Liver (tissue), 9 donors: ENCODE results near the gene PTPRD. TPM values are rescaled to one million over a fixed set of nuclear protein-coding genes. Genes with fewer than 3 reads are reported as not detected.

Experiments
- DNase-seq: peaks from one replicate; pipeline ENCODE4 v3.0.0-alpha.2; 2017; ENCODE audit warnings: low spot score
- H3K27ac ChIP-seq, 2 donors: one replicate each; pipeline ENCODE4 v1.7.0; 2013; ENCODE audit warnings: inconsistent platforms in 2 of 2, low read length in 2 of 2, control low read depth in 1 of 2, low read depth in 1 of 2, mild to moderate bottlenecking in 1 of 2
- H3K27me3 ChIP-seq, 4 donors: one replicate each; pipeline versions ENCODE4 v1.6.1 to v1.7.0; 2013; ENCODE audit warnings: low read length in 3 of 4, inconsistent platforms in 1 of 4, mild to moderate bottlenecking in 1 of 4, moderate library complexity in 1 of 4; ENCODE audit not compliant: control insufficient read depth in 4 of 4, insufficient read depth in 4 of 4
- H3K36me3 ChIP-seq, 4 donors: one replicate each; pipeline versions ENCODE4 v1.6.1 to v1.7.0; 2013; ENCODE audit warnings: low read length in 3 of 4, mild to moderate bottlenecking in 3 of 4, low read depth in 1 of 4, moderate library complexity in 1 of 4; ENCODE audit not compliant: control insufficient read depth in 4 of 4, insufficient read depth in 3 of 4
- H3K4me1 ChIP-seq, 4 donors: one replicate each; pipeline versions ENCODE4 v1.6.1 to v1.7.0; 2013; ENCODE audit warnings: low read length in 3 of 4, mild to moderate bottlenecking in 3 of 4, moderate library complexity in 1 of 4; ENCODE audit not compliant: control insufficient read depth in 4 of 4, insufficient read depth in 4 of 4
- H3K4me3 ChIP-seq, 3 donors: one replicate each; pipeline versions ENCODE4 v1.6.1 to v1.7.0; 2013; ENCODE audit warnings: low read length in 3 of 3, control low read depth in 1 of 3, low read depth in 1 of 3, mild to moderate bottlenecking in 1 of 3
- H3K9ac ChIP-seq, 2 donors: one replicate each; pipeline ENCODE4 v1.7.0; 2013; ENCODE audit warnings: low read length in 2 of 2, mild to moderate bottlenecking in 2 of 2, moderate library complexity in 2 of 2, control low read depth in 1 of 2, low read depth in 1 of 2
- H3K9me3 ChIP-seq, 4 donors: one replicate each; pipeline versions ENCODE4 v1.6.1 to v1.7.0; 2013; ENCODE audit warnings: low read length in 3 of 4; ENCODE audit not compliant: control insufficient read depth in 4 of 4
- CTCF ChIP-seq: fragments of 150-350 bp; IDR thresholded peaks from 2 replicates; pipeline ENCODE4 v1.5.1; 2017; ENCODE audit warnings: improper control_type of control experiment, low read depth, low read length; ENCODE audit not compliant: missing input control
- FOXA1 ChIP-seq: IDR thresholded peaks from 2 replicates; pipeline ENCODE4 v1.6.1; 2016; ENCODE audit warnings: antibody characterized with exemption
- FOXA2 ChIP-seq: IDR thresholded peaks from 2 replicates; pipeline ENCODE4 v1.6.1; 2016; ENCODE audit warnings: antibody characterized with exemption
- GABPA ChIP-seq, 2 donors: IDR thresholded peaks in 1 of 2; conservative IDR thresholded peaks in 1 of 2; 2 replicates each; pipeline ENCODE4 v1.6.1; 2016; ENCODE audit warnings: antibody characterized with exemption in 2 of 2, mild to moderate bottlenecking in 1 of 2, moderate library complexity in 1 of 2
- HNF4G ChIP-seq: IDR thresholded peaks from 2 replicates; pipeline ENCODE4 v1.6.1; 2016; ENCODE audit warnings: antibody characterized with exemption
- NR2F2 ChIP-seq: IDR thresholded peaks from 2 replicates; pipeline ENCODE4 v1.6.1; 2016; ENCODE audit warnings: antibody characterized with exemption
- RAD21 ChIP-seq, 2 donors: IDR thresholded peaks; 2 replicates each; pipeline ENCODE4 v1.6.1; 2016; ENCODE audit warnings: antibody characterized with exemption in 2 of 2, mild to moderate bottlenecking in 2 of 2
- SP1 ChIP-seq: IDR thresholded peaks from 2 replicates; pipeline ENCODE4 v1.6.1; 2018; ENCODE audit warnings: antibody characterized with exemption, mild to moderate bottlenecking
- TAF1 ChIP-seq: conservative IDR thresholded peaks from 2 replicates; pipeline ENCODE4 v1.6.1; 2016; ENCODE audit warnings: antibody characterized with exemption, mild to moderate bottlenecking
- YY1 ChIP-seq: IDR thresholded peaks from 2 replicates; pipeline ENCODE4 v1.6.1; 2016; ENCODE audit warnings: antibody characterized with exemption, mild to moderate bottlenecking
- WGBS: extraction: QIAGEN DNeasy Blood & Tissue Kit; methylation state at CpG from one replicate; pipeline ENCODE4 v1.1.7; 2013; 5-methylcytosine and 5-hydroxymethylcytosine counted together
- polyA plus RNA-seq, 2 donors: library from polyadenylated mRNA; stranded (reverse) in 1 of 2; unstranded in 1 of 2; fragments of 200-250 nt in 1 of 2; fragments of >200 nt in 1 of 2; fragmentation: Nextera tagmentation in 1 of 2; extraction: Ambion mirVana in 1 of 2; gene quantifications; one replicate each; pipeline versions ENCODE4 v1.2.1 to v1.2.3, GENCODE V29; 2013 to 2015
- total RNA-seq, 2 donors: library from RNA; depleted of rRNA; stranded (reverse); fragments of >200 nt; gene quantifications; one replicate each; pipeline ENCODE4 v1.2.3, GENCODE V29; 2014
- TF ChIP-seq, protein P1 (sequence below): IDR thresholded peaks from 2 replicates; pipeline ENCODE4 v1.6.1; 2016; ENCODE audit warnings: antibody characterized with exemption
- TF ChIP-seq, protein P2 (sequence below): IDR thresholded peaks from 2 replicates; pipeline ENCODE4 v1.6.1; 2016; ENCODE audit warnings: antibody characterized with exemption, mild to moderate bottlenecking
- TF ChIP-seq, protein P3 (sequence below): IDR thresholded peaks from 2 replicates; pipeline ENCODE4 v1.6.1; 2016; ENCODE audit warnings: antibody characterized with exemption
- donor health status: healthy.
- donor health status: healthy.
- donor health status: healthy.
- donor health status: healthy.
- donor health status: healthy.

PTPRD gene
- total and polyA plus RNA-seq, 4 donors, result 0.78 to 34.2 (median 4.7) TPM

DNA sequence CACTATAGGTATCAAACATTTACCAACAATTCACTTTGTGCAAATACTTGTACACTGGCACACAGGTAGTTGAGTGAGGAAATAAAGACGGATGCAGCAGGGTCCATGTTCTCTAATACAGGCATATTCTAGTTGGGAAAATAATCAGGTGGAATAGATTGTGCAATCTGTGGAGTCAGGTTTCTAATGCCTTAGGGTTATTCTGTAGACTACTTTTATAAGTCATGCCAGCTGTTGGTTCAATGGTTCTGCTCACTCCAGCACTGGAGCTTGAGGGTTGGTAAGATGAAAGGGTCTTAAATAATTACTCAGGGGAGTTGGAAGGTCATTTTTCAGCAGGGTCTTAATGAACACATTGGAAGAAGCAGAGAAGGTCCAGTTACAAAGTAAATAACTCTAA lies 2123.0 kb downstream of the PTPRD start (continued):
- TF ChIP-seq, protein P1, sequence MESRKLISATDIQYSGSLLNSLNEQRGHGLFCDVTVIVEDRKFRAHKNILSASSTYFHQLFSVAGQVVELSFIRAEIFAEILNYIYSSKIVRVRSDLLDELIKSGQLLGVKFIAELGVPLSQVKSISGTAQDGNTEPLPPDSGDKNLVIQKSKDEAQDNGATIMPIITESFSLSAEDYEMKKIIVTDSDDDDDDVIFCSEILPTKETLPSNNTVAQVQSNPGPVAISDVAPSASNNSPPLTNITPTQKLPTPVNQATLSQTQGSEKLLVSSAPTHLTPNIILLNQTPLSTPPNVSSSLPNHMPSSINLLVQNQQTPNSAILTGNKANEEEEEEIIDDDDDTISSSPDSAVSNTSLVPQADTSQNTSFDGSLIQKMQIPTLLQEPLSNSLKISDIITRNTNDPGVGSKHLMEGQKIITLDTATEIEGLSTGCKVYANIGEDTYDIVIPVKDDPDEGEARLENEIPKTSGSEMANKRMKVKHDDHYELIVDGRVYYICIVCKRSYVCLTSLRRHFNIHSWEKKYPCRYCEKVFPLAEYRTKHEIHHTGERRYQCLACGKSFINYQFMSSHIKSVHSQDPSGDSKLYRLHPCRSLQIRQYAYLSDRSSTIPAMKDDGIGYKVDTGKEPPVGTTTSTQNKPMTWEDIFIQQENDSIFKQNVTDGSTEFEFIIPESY, result no peak
- no peak for TF ChIP-seq FOXA2

DNA sequence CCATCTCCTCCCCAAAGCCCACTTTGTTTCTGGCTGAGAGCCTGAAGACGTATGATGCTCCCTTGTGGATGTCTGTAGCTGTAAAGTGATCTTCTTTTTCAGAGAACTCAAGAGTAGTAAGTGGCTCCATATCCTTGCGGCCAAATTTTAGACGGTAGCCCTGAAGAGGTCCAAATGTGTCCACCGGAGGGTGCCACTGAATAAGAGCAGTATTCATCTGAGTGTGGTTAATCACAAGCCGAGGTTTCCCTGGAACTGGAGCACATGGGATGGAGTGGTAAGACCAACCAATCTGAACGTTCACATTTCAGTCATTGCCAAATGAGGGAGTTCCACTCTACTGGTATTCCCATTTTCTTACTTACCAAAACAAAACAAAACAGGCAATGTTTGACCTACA lies 2126.7 kb downstream of the PTPRD start:
- H3K4me3 ChIP-seq, result no peak overlapping the region
- no peaks in the 10 kb centered on the region for H3K4me1 ChIP-seq
- no peaks in the 10 kb centered on the region for H3K27me3 ChIP-seq
- peaks cover 0 to 2% (median 1%) of the 10 kb centered on the region in 4 donors for H3K36me3 ChIP-seq
- WGBS, result 54% methylated on average over 6 of the region's 6 CpGs
- H3K9me3 ChIP-seq, result no peaks in the 10 kb centered on the region
- H3K9ac ChIP-seq, result no peak overlapping the region
- H3K27ac ChIP-seq, result no peak overlapping the region
- TF ChIP-seq CTCF, result peak; percentile 53
- no peak for TF ChIP-seq HNF4G
- peak; percentile 86 to 87 for TF ChIP-seq RAD21 (IDR thresholded peaks at IDR 0.05)
- no peak for DNase-seq

- no peak overlapping the region for H3K9ac ChIP-seq
- DNase-seq, result no peak
- H3K4me1 ChIP-seq, result no peaks in the 10 kb centered on the region
- no peaks in the 10 kb centered on the region for H3K9me3 ChIP-seq
- 82% methylated on average over 3 of the region's 3 CpGs for WGBS
- TF ChIP-seq YY1 (no peak), CTCF (no peak), FOXA2 (no peak)
- H3K36me3 ChIP-seq, result peaks cover 0 to 2% (median 1%) of the 10 kb centered on the region in 4 donors
- H3K27ac ChIP-seq, result no peak overlapping the region
- no peaks in the 10 kb centered on the region for H3K27me3 ChIP-seq
- no peak overlapping the region for H3K4me3 ChIP-seq
These were observed 2128.1 kb downstream of the PTPRD start for GRCh38 chr9:8484597-8485191.

DNA sequence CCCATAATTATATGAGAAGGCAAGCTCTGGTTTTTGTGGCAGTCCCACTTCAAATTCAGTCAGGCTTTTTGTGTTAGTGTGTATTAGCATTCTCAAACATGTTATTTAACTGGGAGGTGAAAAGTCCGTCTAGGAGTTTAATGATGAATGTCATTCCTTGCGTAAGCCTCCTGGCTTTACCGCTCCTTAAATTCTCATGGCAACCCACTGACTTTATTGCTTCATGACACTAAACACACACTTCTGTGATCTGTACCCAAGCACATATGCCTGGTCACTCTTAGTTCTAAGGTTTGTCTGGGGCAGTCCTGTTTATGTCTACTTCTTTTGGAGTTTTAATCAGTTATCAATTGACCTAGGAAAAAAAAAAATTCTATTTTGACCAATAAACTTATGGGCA lies 2135.4 kb downstream of the PTPRD start:
- WGBS, result 85% methylated on average over 3 of the region's 3 CpGs
- no peak for DNase-seq
- no peak overlapping the region for H3K9ac ChIP-seq
- TF ChIP-seq, protein P2, sequence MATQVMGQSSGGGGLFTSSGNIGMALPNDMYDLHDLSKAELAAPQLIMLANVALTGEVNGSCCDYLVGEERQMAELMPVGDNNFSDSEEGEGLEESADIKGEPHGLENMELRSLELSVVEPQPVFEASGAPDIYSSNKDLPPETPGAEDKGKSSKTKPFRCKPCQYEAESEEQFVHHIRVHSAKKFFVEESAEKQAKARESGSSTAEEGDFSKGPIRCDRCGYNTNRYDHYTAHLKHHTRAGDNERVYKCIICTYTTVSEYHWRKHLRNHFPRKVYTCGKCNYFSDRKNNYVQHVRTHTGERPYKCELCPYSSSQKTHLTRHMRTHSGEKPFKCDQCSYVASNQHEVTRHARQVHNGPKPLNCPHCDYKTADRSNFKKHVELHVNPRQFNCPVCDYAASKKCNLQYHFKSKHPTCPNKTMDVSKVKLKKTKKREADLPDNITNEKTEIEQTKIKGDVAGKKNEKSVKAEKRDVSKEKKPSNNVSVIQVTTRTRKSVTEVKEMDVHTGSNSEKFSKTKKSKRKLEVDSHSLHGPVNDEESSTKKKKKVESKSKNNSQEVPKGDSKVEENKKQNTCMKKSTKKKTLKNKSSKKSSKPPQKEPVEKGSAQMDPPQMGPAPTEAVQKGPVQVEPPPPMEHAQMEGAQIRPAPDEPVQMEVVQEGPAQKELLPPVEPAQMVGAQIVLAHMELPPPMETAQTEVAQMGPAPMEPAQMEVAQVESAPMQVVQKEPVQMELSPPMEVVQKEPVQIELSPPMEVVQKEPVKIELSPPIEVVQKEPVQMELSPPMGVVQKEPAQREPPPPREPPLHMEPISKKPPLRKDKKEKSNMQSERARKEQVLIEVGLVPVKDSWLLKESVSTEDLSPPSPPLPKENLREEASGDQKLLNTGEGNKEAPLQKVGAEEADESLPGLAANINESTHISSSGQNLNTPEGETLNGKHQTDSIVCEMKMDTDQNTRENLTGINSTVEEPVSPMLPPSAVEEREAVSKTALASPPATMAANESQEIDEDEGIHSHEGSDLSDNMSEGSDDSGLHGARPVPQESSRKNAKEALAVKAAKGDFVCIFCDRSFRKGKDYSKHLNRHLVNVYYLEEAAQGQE, result no peak
- TF ChIP-seq YY1, result no peak
- no peak for TF ChIP-seq TAF1
- TF ChIP-seq, protein P1, result no peak
- TF ChIP-seq, protein P3, sequence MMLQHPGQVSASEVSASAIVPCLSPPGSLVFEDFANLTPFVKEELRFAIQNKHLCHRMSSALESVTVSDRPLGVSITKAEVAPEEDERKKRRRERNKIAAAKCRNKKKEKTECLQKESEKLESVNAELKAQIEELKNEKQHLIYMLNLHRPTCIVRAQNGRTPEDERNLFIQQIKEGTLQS, result no peak
- no peak for TF ChIP-seq SP1
- TF ChIP-seq GABPA (IDR thresholded peaks at IDR 0.05 in 1 of 2, conservative IDR thresholded peaks at IDR 0.05 in 1 of 2), result no peak
- no peak for TF ChIP-seq FOXA1
- no peak for TF ChIP-seq NR2F2

More for the DNA sequence above, 2135.4 kb downstream of the PTPRD start:
- no peaks in the 10 kb centered on the region for H3K27me3 ChIP-seq
- no peak overlapping the region for H3K27ac ChIP-seq
- H3K4me3 ChIP-seq, result no peak overlapping the region
- H3K36me3 ChIP-seq, result no peaks in the 10 kb centered on the region
- no peaks in the 10 kb centered on the region for H3K9me3 ChIP-seq
- no peaks in the 10 kb centered on the region for H3K4me1 ChIP-seq
